H1 (cell line): Measurements from ENCODE around the gene CASKIN2. TPM values are rescaled to one million over a fixed set of nuclear protein-coding genes. Genes with fewer than 3 reads are reported as not detected.

Experiments
- CHD7 ChIP-seq: fragments of 300-600 bp; sonication (generic); IDR thresholded peaks from 2 replicates; pipeline ENCODE4 v1.7.1; 2012; ENCODE audit warnings: low read length, moderate library complexity, mild to moderate bottlenecking, inconsistent platforms; ENCODE audit not compliant: insufficient replicate concordance
- EGR1 ChIP-seq: IDR thresholded peaks from 2 replicates; pipeline ENCODE4 v1.6.1; 2011; ENCODE audit warnings: low read depth, low read length, borderline replicate concordance
- EP300 ChIP-seq, 2 experiments: IDR thresholded peaks; 1 replicate in 1 of 2; 2 replicates in 1 of 2; pipeline ENCODE4 v1.6.1; 2011 to 2012; ENCODE audit warnings: low read depth in 2 of 2, low read length in 2 of 2, mild to moderate bottlenecking in 2 of 2, borderline replicate concordance in 1 of 2, inconsistent platforms in 1 of 2, moderate library complexity in 1 of 2
- HDAC6 ChIP-seq: IDR thresholded peaks from one replicate; pipeline ENCODE4 v1.7.1; 2012; ENCODE audit warnings: low read depth, mild to moderate bottlenecking, inconsistent platforms, low read length, moderate library complexity
- MAFK ChIP-seq: IDR thresholded peaks from 2 replicates; pipeline ENCODE4 v1.6.1; 2012; ENCODE audit warnings: low read depth, mild to moderate bottlenecking, improper control_type of control experiment, low read length
- NANOG ChIP-seq: IDR thresholded peaks from 2 replicates; pipeline ENCODE4 v1.6.1; 2011; ENCODE audit warnings: low read length, low read depth, mild to moderate bottlenecking, inconsistent platforms; ENCODE audit not compliant: insufficient read depth, poor library complexity, severe bottlenecking
- NRF1 ChIP-seq: IDR thresholded peaks from 2 replicates; pipeline ENCODE4 v1.6.1; 2011; ENCODE audit warnings: mild to moderate bottlenecking, low read depth, low read length, improper control_type of control experiment
- RBBP5 ChIP-seq: IDR thresholded peaks from 2 replicates; pipeline ENCODE4 v1.7.1; 2012; ENCODE audit warnings: low read depth, mild to moderate bottlenecking, inconsistent platforms, low read length, moderate library complexity, borderline replicate concordance
- SP1 ChIP-seq: IDR thresholded peaks from 2 replicates; pipeline ENCODE4 v1.6.1; 2011; ENCODE audit warnings: low read depth, low read length
- SP2 ChIP-seq: IDR thresholded peaks from 2 replicates; pipeline ENCODE4 v1.6.1; 2012; ENCODE audit warnings: mild to moderate bottlenecking, low read length, inconsistent platforms
- TAF7 ChIP-seq: optimal IDR thresholded peaks from 2 replicates; pipeline ENCODE3; 2011; ENCODE audit warnings: low read depth, mild to moderate bottlenecking, inconsistent platforms, low read length, moderate library complexity, borderline replicate concordance
- polyA plus RNA-seq, 7 experiments: library from polyadenylated mRNA; depleted of rRNA in 3 of 7; stranded (reverse) in 5 of 7; unstranded in 2 of 7; fragments of >200 nt in 5 of 7; fragments of 200-250 nt in 2 of 7; gene quantifications; 1 replicate in 5 of 7; 2 replicates in 1 of 7; 4 replicates in 1 of 7; pipeline versions ENCODE4 v1.2.1 to v1.2.3, GENCODE V29; 2011 to 2013; ENCODE audit warnings: missing spikeins in 2 of 7, mixed read lengths in 2 of 7
- total RNA-seq: library from RNA; stranded (reverse); fragmentation: NEBNext Ultra II Directional; extraction: Animal tissue kit (Norgen Biotek cat#: 25700); gene quantifications from 2 replicates; pipeline ENCODE4 v1.2.1, GENCODE V29; 2021

The CASKIN2 gene
- total and polyA plus RNA-seq, 2 of the 8 experiments (the other 6 are each of a cell fraction or from before 2014, with no cell fraction given) = 6.7 to 32.3 TPM

DNA sequence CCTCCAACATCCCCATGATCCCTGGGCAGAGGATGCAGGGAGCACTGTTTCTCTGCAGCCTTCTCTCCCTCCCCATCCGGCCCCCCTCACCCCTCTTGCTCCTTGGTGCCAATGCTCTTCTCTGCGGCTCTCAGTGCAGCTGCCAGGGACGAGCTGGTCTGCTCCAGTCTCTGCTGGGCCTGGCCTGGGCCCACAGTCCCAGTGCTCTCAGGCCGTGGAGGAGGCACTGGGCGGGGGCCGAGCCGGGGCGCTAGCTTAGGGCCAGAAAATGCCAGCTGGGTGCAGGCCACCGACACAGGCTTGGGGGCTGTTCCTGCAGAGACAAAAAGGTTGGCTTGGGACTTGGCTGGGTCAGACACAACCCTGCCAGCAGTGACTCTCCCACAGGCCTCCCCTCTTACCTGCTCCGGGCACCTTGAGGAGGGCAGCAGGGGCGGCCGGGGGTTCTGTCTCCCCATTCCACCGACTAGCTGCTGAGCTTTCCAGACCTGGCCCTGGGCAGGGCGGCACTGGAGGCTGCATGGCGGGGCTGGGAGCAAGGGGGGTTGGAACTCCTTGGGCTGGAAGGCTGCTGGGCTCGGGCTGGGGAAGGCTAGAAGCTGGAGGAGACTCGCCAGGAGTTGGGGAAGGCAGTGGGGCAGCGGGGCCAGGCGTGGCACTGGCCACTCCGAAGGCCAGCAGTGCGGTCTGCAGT lies 13.8 kb downstream of the CASKIN2 start (continued):
- TF ChIP-seq CHD7 (no peak), SP1 (no peak), TAF7 (no peak), MAFK (no peak), EP300 (IDR thresholded peaks at IDR 0.05; ENCODE audit: borderline replicate concordance in 1 of 2, low read depth in 2 of 2, low read length in 2 of 2) (no peak), EGR1 (no peak), NANOG (no peak), RBBP5 (no peak), HDAC6 (no peak), NRF1 (no peak), SP2 (no peak)
